Left forelimb (tissue), 1 donor: Measurements from ENCODE around the gene LATS2.

Experiments used
- DNase-seq: peaks from one replicate; pipeline ENCODE4 v3.0.0-alpha.2; 2018; ENCODE audit warnings: low spot score

The LATS2 gene

DNA sequence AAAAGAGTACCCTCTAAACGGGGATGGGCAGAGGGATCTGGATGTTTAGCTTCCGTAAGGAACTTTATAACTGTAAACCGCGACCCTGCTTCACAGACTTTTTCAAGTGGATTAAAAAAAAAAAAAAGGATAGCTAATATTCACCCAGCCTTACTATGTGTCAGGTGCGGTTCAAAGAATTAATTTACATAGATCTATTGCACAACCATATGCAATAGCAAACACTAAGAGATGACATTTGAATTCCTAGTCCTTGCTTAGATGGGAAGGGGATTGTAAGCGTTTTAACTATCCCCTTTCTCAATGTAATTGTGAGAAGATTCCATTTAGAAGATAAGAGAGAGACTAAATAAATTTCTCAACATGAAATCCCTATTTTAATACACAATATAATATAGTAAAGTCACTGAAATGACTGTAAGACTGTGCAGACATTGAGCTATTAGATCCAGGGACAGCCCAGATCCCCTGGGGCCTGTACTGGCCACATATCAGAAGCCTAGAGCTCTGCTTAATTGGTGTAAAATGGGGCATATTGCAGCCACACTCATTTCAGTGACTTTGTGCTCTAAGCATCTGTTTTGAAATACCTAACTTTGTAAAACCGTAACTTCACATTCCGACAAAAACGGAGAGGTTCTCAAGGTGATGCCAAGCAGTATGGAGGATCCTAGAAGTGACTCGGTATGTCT is 13.6 kb downstream of the LATS2 start:
- DNase-seq = no peak

DNA sequence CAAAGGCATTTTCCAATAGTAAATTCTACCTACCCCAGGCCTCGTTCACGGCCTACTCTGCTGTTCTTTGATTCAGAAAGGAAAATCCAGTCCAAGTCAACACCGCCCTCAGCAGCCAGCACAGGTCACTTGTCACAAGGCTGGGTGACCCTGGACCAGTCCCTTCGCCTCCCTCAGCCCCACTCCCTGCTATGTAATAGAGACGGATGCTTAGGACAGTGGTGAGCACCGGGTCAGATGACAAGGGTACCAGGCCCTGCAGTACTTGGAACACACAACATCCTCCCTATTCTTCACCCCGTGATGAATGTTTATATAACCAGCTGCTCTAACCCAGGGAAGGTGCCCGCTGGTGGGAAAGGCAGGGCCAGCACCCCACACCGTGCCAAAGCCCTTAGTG is 14.3 kb downstream of the LATS2 start:
- no peak for DNase-seq

DNA sequence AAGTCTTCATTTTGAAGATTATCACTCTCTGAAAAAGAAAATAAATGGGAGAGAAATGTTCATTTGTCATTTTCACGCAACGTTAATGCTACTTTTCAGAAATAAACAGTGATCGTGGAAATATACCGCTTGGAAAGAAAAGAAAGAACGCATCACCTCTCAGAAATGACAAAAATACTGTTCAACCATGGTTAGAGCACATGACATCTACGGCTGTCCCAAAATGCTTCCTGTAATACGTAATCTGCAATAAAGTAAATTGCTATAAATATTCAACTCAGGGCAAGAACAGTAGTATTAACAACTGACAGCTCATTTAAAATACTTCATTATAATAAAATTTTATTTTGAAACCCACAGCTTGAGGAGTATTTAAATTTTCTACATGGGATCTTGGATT is 15.2 kb downstream of the LATS2 start:
- no peak for DNase-seq

DNA sequence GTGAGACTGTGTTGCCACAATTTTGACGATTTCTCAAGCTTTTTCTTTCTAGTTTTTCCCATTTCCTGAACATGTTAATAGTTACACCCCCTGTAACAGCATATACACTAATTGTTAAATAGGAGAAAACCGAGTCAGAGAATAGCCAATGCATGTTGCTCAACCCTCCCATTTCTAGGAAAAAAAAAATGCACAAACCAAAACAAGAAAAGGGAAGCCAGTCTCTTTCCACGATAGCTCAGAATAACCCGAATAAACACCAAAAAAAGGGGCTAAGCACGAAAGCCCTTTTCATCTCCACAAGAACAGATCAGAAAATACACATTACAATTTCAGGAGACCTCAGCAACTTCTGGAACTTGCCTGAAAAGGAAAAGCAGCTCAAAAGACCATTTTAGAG is 16.3 kb downstream of the LATS2 start:
- no peak for DNase-seq

DNA sequence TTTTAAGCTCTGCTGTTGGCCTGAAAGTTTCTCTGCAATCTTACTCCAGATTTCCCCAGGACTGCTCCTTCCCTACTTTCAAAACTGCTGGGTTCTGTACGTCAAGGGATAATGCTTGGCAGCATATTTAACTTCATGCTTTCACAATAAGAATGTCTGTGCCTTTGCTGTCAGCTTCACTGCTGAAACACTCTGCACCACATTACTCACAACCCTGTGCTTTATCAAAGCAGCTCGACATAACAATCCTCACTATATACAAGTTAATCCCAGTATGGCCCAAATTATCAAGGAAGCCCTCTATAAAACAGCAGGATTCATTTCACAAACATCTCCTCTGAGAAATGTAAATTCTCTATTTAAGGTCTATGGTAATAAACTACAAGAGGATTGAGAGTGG is 17.5 kb downstream of the LATS2 start:
- DNase-seq = no peak

DNA sequence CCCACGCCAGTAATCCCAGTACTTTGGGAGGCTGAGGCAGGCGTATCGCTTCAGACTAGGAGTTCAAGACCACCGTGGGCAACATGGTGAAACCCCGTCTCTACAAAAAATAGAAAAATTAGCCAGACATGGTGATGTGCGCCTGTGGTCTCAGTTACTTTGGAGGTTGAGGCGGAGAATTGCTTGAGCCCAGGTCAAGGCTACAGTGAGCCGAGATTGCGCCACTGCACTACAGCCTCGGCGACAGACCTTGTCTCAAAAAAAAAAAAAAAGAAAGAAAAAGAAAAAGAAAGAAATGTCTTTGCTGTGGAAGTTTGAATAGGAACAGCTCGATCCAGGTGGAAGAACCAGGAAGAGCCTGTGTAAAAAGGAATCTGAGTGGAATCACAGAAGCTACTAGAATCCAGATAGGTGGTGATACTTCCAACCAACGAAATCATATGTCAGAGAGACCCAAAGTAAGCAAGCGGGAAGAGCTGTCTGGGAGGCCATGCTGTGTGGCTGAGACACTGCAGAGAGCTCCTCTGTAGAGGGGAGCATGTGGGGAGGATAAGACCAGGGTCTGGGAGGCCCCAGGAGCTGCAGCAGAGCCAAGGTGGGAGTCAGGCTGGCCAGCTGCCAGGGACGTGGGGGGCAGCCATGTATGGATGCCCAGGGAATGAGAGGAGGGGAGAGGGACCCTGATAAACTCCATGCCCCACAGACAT is 21.1 kb downstream of the LATS2 start:
- no peak for DNase-seq

DNA sequence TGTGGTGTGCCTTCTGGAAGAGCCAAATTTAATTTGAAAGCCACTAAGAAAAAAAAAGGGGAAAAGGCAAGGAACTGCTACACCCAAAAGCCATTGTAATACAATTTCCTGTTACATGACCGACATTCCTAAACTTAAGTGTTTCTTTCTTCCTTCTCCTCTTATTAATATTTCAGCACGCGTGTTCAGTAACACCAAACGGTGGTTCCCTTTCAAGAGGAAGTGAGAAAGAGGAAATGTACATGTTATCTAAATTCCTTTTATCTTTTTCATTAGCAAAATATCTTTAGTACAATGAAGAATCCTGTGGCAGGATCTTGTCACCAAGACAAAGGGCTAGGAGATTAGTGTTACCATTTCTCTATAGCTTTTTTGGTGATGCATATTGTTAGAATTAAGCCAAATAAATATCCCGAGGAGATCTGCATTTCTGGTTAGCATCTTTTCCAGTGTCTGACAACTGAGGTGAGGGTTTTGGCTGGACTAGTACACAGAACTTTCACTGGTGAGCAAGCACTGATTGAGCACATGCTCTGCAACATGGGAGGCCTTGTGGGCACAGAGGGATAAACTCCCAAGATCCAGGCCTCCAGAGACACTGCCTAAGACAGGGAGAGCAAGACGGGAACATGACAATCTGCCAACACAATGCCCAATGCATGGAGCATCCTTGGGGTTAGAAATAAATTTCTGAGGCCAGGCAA is 22.1 kb downstream of the LATS2 start:
- DNase-seq = no peak

DNA sequence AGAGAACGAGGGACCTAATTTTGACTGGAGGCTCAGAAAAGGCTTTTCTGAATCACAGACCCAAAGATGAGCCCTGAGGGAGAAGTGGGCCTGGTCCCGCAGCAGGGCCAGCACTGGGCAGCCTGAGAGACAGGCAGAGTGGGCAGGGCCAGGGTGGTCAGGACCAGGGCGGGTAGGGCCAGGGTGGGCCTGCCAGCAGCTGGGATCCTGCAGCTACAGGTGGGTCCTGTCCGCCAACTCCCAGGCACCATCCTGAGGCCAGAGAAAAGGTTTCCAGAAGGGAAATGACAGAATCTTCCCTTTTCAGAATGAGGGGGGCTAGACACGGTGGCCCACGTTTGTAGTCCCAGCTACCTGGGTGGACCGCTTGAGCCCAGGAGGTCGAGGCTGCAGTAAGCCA is 23.7 kb downstream of the LATS2 start:
- no peak for DNase-seq

DNA sequence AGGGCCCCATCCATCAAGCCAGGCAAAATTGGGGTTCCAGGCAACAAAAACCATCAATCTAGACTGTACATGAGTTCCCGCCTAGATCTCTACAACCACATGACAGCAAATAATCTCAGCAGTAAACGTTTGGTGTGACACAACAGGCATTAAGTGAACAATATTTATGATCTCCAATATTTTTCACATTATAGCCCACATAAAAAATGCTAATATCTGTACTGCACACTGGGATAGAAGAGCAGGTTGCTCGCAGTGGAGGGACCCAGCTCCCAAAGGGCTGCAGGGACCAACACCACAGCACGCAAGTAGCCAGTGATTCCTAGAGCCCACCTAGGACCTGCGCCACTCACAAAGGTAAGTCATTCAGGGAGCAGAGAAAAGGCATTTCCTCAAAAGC is 25.9 kb downstream of the LATS2 start:
- DNase-seq = no peak

DNA sequence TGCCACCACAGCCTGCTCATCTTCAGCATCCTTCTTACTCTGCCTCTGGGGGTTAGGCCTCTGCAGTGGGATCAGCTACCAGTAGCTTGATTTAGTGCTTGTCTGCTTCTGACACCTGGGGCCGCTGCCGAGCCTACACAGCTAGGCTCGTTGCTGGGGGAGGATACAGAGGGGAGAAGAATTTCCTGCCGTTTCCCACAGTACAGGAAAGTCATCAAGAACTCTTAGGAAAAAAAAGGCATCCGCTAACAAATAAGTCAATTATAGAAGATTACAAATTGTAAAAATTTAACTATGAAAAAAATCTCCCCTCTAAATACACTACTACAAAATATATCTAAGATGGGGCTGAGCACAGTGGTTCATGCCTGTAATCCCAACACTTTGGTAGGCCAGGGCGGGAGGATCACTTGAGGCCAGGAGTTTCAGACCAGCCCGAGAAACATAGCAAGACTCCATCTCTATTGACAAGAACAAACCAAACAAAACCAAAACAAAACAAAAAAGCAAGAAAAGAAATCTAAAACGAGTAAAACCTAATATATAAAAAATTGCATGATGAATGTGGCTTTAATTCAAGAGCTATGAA is 26.7 kb downstream of the LATS2 start:
- DNase-seq = no peak

DNA sequence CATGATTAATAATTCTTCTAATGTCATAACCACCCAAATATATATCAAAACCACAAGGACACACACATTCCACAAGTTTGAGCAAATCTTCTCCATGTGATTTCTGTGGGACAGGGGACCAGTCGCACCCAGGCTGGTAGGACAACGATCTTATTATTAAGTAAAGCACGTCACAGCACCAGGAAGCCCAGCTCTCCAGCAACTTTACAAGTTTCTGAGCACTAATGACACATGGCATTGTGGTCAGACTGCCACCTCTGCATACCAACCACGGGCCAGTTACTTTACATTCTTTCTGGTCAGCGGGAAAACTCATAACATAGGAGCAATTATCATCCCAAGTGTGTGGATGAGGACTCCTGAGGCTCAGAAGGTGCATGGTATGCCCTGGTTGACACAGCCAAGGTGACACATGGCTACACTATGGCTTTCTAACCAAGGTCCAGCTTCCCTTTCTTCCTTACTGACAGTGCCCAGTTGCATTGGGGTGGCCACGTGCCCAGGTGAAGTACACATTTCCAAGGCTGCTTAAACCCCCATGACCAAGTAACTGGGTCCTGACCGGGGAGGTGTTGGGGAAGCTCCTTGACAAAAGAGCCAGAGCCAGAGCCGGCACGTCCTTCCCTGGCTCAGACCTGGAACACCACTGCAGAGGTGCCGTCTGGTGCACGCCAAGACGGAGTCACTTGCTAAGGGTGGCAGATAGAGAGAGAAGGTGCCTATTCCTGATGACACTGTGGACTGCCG is 27.4 kb downstream of the LATS2 start:
- DNase-seq = no peak

DNA sequence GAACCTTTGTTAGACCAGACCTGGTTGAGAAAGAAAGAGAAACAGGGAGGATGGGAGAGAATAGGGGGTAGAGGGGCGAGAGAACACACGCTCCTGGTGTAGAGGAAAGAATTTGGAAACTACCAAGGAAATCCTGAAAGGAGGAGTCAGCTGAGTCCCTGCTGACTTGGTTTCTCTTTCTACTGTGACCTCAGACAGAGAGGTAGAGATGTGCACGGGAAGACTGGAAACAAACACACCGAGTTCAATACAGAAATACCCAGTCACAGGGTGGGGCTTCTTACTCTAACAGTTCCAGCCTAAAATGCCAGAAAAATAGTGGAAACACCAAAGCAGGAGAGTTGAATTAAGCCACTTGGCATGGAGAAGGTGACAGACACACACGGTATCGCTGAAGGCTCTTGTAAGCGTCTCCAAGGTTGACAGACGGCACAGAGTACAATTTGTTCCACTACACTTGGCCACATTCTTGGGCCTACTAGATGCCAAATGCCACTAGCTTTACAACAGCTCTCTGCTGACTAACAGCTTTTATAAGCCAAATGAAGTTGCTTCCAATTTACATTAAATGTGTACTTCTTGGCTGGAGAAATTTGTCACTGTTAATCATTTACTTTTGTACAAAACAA is 28.1 kb downstream of the LATS2 start:
- no peak for DNase-seq

DNA sequence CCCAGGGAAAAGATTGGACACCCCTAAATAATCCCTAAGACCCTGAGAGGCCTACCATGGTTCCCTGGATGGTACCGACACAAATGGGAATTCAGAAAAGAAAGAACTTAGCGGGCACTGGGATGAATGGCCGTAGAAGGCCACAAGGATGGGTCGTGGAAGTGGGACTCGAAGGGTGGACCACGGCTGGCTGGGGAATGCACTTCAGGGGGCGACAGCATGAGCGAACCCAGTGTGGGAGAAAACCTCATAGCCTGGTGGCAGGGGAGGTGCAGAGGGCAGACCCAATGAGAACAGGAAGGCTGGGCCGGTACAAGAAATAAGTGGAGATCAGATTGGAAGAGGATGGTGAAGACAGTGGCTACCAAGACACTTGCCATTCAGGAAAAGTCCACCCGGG is 28.7 kb downstream of the LATS2 start:
- no peak for DNase-seq

DNA sequence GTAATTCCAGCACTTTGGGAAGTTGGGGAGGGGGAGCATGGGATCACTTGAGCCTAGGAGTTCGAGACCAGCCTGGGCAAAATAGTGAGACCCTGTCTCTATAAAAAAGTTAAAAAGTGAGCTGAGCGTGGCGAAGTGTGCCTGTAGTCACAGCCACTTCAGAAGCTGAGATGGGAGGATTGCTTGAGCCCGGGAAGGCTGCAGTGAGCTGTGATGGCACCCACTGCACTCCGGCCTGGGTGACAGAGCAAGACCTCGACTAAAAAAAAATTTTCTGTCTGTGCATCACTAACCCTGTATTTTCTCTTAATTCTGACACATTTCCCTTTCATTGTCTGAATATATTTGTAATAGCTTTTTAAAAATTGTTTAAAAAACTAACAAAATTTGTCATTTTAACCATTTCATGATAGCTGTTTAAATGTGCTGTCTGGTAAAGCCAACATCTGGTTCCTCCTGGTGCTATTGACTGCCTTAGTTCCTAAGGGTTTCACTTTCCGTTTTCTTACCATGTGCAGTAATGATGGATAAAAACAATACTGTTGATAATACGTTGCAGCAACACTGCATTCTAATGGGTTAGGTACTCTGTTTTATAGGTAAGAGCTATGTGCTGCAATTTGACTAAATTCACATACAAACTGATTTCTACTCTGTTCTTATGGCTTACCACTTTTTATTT is 29.7 kb downstream of the LATS2 start:
- DNase-seq = no peak

DNA sequence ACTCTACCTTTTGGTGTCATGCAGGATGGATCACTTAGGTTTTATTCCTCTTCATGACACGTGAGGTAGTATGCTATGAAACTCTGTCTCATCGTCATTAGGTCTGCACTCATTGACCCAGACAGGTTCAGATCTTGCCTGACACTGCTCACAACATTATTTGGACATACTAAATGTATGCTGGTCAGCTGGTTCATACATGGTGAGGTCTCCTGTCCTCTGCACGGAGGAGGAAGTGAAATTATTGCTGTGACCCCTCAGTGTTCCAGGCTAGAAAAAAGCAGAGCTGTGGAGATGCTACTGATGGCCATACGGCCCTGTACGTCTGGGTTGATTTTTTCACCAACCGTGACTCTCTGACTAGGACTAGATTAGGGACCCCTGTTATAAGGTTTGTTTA is 35.8 kb downstream of the LATS2 start:
- no peak for DNase-seq

DNA sequence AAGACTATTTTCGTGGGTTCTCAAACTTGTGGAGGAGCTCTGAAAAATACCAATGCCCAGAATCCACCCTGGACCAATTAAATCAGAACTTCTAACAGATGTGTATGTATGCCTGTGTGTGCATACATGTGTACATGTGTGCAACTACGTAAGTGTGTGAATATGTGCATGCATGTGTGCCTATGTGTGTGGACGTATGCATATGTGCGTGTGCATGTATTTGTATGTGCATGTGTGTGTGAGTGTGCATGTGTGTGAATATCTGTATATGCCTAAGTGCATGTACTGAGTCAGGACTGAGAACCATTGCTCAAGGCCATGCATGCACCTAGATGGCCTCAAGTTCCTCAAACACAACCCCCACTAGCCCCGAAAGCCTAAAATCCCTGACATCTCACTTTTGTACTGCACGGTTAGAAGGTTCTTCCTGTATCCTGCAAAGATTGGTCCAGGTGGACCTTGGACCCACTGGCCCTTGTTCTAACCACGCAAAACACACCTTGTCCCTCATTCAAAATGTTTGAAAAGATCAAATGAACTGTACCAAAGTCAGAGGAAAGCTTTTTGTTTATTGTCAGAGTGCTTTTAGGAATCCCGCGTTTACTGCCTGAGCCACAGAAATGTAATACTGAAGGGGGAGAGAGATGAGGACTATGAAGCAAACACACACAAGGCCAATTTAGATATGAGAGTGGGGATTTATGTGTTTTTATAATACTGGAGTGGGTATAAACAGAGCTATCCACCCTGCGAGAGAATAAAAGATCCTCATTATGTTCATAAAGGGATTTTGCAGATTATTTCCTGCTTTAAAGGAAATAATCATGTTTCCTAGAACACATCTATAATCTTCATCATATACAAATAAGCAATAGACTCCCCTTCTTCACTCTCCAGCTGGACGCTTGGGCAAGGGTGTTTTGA is 39.1 kb downstream of the LATS2 start:
- no peak for DNase-seq

DNA sequence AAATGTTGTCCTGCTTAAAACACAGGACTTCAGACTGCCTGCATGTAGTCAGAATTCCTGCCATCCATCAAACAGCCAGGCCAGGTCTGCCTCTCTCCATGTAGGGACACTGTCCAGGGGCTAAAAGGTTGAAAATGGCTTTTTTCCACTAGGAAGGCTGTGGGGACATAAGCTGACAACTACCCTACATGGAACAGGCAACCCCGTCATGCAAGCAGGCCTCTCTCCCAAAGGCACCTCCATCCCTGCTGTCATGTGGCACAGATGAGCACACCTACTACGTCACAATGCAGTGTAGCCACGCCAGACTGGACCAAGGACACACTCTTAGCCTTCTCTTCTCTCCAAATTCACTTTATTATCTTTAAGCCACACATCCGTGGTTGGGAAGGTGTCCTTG is 40.8 kb downstream of the LATS2 start:
- no peak for DNase-seq

DNA sequence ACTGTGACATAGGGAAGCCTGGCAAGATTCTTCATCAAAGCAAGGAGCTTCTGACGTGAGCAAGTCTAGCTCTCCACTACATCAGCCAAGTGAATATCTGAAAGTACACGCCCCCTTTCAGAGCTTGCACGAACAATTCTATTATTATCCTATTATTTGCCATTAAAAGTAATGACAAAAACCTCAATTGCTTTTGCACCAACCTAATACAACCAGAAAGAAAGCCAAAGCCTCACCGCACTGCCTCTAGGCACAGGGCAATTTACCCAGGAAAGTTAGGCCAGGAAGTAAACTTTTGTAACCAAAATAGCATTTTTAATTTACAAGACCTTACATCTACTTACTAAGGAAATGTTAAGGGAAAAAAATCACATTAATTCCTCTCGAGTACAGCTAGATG is 41.2 kb downstream of the LATS2 start:
- DNase-seq = no peak

DNA sequence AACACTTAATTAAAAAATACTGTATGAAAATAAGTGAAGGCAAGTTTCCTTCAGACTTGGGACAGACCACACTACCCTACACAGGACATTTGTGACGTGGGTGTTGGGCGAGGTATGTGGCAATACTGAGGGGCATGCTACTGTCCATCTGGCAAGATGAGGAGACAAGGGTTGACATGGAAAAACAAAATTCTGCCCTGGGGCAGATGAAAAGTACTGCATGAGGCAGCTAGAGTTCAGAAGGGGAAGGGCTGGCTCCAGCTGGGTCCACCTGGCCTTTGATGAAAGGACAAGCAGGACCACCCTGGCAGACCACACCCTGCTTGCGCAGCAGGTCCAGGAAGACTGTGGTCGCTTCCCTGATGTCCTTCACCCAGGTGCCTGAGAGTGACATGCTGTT is 43.2 kb downstream of the LATS2 start:
- DNase-seq = no peak

DNA sequence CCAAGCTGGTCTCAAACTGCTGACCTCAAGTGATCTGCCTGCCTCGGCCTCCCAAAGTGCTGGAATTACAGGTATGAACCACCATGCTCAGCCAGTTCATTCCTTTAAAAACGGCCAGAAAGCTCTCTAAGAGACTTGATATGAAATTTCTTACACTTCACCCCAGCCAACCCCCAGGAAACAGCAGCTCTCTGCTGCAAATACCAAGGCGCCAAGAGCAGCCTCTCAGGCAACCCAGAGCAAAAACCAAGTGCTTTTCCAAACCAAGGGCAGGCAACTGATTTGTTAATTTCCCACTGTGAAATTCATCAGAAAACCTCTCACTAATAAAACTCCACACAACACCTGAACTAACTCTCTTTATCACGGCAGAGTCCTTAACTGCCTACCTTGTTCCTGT is 44.9 kb downstream of the LATS2 start:
- peak; percentile 12 for DNase-seq
